ENCODE measurements around the gene LTA4H. TPM values are rescaled to one million over a fixed set of nuclear protein-coding genes. Genes with fewer than 3 reads are reported as not detected.

The LTA4H gene
- total RNA-seq, result 150 and 179 TPM in 2 replicates

DNA sequence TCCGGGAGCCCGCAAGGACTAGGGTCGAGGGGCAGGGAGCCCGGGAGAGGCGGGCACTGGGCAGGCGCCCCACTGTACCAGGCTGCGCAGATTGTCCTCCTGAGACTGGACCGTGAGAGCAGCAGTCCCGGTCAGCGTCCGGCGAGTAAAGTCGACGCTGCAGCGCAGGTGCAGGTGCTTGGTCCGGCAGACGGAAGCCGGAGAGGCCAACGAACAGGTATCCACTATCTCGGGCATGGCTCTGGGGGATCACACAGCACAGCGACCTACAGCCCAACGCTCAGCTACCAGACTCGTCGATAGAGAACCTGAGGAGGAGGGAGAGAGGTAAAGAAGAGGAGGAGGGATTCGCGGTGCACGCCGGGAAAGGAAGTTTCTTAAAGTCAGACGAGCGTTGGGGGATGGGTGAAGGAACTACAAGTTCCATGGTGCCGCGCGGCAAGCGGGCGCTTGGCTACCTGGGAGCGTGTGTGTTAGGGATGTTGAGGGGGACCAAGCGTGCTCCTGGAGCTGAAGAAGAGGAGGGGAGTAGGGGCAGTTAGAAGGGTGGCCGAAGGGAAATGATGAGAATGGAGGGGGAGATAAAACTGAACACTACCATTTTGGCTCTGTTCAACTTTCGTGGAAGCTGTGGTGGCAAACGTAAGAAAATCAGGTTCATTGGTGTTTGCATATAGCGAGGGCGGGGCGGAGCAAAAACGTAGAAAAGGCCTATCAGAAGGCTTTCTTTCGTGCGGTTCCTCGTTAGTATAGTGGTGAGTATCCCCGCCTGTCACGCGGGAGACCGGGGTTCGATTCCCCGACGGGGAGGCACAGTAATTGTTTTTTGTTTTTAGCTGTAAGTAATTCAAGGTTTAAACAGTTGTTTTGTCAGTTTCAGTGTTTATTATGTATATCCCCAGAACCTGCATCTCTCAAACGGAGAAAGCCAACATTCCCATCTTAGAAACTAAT lies at the start of gene LTA4H:
Gene LTA4H, minus strand, starts transcription at position 305 of the 954 bp plus-strand sequence. Its CDS starts 68 bp downstream, at position 237.

GRCh38 chr12:95996034-95996658 lies 39.2 kb downstream of the LTA4H start, which contains the start of gene HAL:
HAL (minus strand) TSS chr12:95996344; CDS start chr12:95995910, 434 bp downstream.

Other genes with a start within 250 kb of the LTA4H start
- 47.5 and 108 TPM in 2 replicates for gene NTN4, start 244.8 kb downstream of the LTA4H start, total RNA-seq
- 7.9 and 9.6 TPM in 2 replicates for gene SNRPF, start 176.6 kb downstream of the LTA4H start, total RNA-seq
- not detected in 2 replicates for gene CCDC38, start 93.0 kb downstream of the LTA4H start, total RNA-seq
- not detected in 2 replicates for gene AMDHD1, start 92.3 kb downstream of the LTA4H start, total RNA-seq
- 0.21 and 0.24 TPM in 2 replicates for gene HAL, start 39.2 kb downstream of the LTA4H start, total RNA-seq
- 11.3 and 21.2 TPM in 2 replicates for gene ELK3, start 158.8 kb upstream of the LTA4H start, total RNA-seq